CD14-positive monocyte (primary cell): ENCODE measurements around the gene ZNF697. TPM values are rescaled to one million over a fixed set of nuclear protein-coding genes. Genes with fewer than 3 reads are reported as not detected.

Source experiments
- DNase-seq, 3 donors: peaks; one replicate each; pipeline ENCODE4 v3.0.0-alpha.2; 2011 to 2022
- H2AFZ ChIP-seq: 2 replicates; pipeline ENCODE4 v1.6.0; 2012; ENCODE audit warnings: mild to moderate bottlenecking, low read depth, low read length, inconsistent platforms; ENCODE audit not compliant: insufficient read depth, poor library complexity, severe bottlenecking
- H3K27ac ChIP-seq, 2 donors: 1 replicate in 1 of 2; 2 replicates in 1 of 2; pipeline ENCODE4 v1.5.1; 2012 to 2013; ENCODE audit warnings: low read length in 2 of 2, control low read depth in 1 of 2, inconsistent platforms in 1 of 2, low read depth in 1 of 2, mild to moderate bottlenecking in 1 of 2
- H3K27me3 ChIP-seq, 2 donors: one replicate each; pipeline versions ENCODE4 v1.6.0 to v1.6.1; 2011 to 2013; ENCODE audit warnings: low read length in 2 of 2; ENCODE audit not compliant: control insufficient read depth in 2 of 2, insufficient read depth in 2 of 2
- H3K36me3 ChIP-seq, 2 donors: replicated peaks in 1 of 2; 1 replicate in 1 of 2; 2 replicates in 1 of 2; pipeline versions ENCODE4 v1.5.1 to v1.6.1; 2012 to 2013; ENCODE audit warnings: low read length in 2 of 2, control low read depth in 1 of 2, inconsistent platforms in 1 of 2, mild to moderate bottlenecking in 1 of 2; ENCODE audit not compliant: insufficient read depth in 2 of 2, control insufficient read depth in 1 of 2
- H3K4me1 ChIP-seq, 2 donors: 1 replicate in 1 of 2; 2 replicates in 1 of 2; pipeline versions ENCODE4 v1.5.1 to v1.6.1; 2012 to 2013; ENCODE audit warnings: low read length in 2 of 2, control low read depth in 1 of 2, inconsistent platforms in 1 of 2, mild to moderate bottlenecking in 1 of 2, moderate library complexity in 1 of 2; ENCODE audit not compliant: insufficient read depth in 2 of 2, control insufficient read depth in 1 of 2
- H3K4me2 ChIP-seq: replicated peaks from 2 replicates; pipeline ENCODE3; 2012; ENCODE audit warnings: low read length, moderate library complexity, mild to moderate bottlenecking; ENCODE audit not compliant: poor library complexity, severe bottlenecking; ENCODE audit errors: extremely low read depth
- H3K4me3 ChIP-seq, 3 experiments: fragments of 200-600 bp in 1 of 3; sonication (generic) in 1 of 3; replicated peaks in 1 of 3; 1 replicate in 2 of 3; 2 replicates in 1 of 3; pipeline ENCODE4 v1.5.1; 2011 to 2013; ENCODE audit warnings: low read length in 3 of 3, mild to moderate bottlenecking in 3 of 3, control low read depth in 2 of 3, low read depth in 2 of 3, inconsistent platforms in 1 of 3, moderate library complexity in 1 of 3
- H3K79me2 ChIP-seq: 2 replicates; pipeline ENCODE4 v1.6.0; 2012; ENCODE audit warnings: mild to moderate bottlenecking, control low read depth, inconsistent platforms, low read length, moderate library complexity; ENCODE audit not compliant: insufficient read depth
- H3K9ac ChIP-seq: 2 replicates; pipeline ENCODE4 v1.6.0; 2017; ENCODE audit warnings: low read length, mild to moderate bottlenecking; ENCODE audit not compliant: insufficient read depth, poor library complexity, severe bottlenecking
- H3K9me3 ChIP-seq, 2 donors: replicated peaks in 1 of 2; 1 replicate in 1 of 2; 2 replicates in 1 of 2; pipeline versions ENCODE4 v1.5.1 to v1.6.1; 2012 to 2013; ENCODE audit warnings: low read length in 2 of 2, control low read depth in 1 of 2; ENCODE audit not compliant: control insufficient read depth in 1 of 2, insufficient read depth in 1 of 2
- H4K20me1 ChIP-seq: 2 replicates; pipeline ENCODE4 v1.6.0; 2012; ENCODE audit warnings: mild to moderate bottlenecking, low read length, control low read depth, moderate library complexity; ENCODE audit not compliant: insufficient read depth
- H3K27ac Mint-ChIP-seq, 7 donors: one replicate each; pipeline ENCODE4 v1.8.0; 2020; ENCODE audit warnings: mild to moderate bottlenecking in 7 of 7, mixed read lengths in 7 of 7, moderate library complexity in 6 of 7, inconsistent platforms in 2 of 7
- H3K27me3 Mint-ChIP-seq, 3 donors: one replicate each; pipeline ENCODE4 v1.8.0; 2021 to 2022; ENCODE audit warnings: low read depth in 3 of 3, mild to moderate bottlenecking in 3 of 3, mixed read lengths in 3 of 3, moderate library complexity in 3 of 3, inconsistent platforms in 1 of 3
- H3K36me3 Mint-ChIP-seq, 2 donors: one replicate each; pipeline ENCODE4 v1.8.0; 2020; ENCODE audit warnings: mixed read lengths in 2 of 2, inconsistent platforms in 1 of 2, mild to moderate bottlenecking in 1 of 2
- H3K4me1 Mint-ChIP-seq: one replicate; pipeline ENCODE4 v1.8.0; 2020; ENCODE audit warnings: mild to moderate bottlenecking, mixed read lengths
- H3K4me3 Mint-ChIP-seq, 2 donors: one replicate each; pipeline ENCODE4 v1.8.0; 2020; ENCODE audit warnings: mild to moderate bottlenecking in 2 of 2, mixed read lengths in 2 of 2, moderate library complexity in 1 of 2
- H3K9me3 Mint-ChIP-seq, 7 donors: one replicate each; pipeline ENCODE4 v1.8.0; 2020 to 2022; ENCODE audit warnings: mixed read lengths in 7 of 7, mild to moderate bottlenecking in 6 of 7, moderate library complexity in 6 of 7, inconsistent platforms in 2 of 7
- WGBS: methylation state at CpG from one replicate; pipeline ENCODE4 v1.1.5; 2013; ENCODE audit warnings: missing lambda C conversion rate; ENCODE audit not compliant: insufficient coverage; 5-methylcytosine and 5-hydroxymethylcytosine counted together
- intact Hi-C, 2 donors: fragments of 100-400 bp; cut with micrococcal nuclease; formaldehyde crosslinking; loops; one replicate each; pipeline versions ENCODE4 v1.15.0 to v1.15.1; 2023
- polyA plus RNA-seq, 3 donors: library from polyadenylated mRNA; depleted of rRNA in 1 of 3; unstranded in 2 of 3; stranded (reverse) in 1 of 3; fragments of 300-500 nt in 2 of 3; fragments of >200 nt in 1 of 3; fragmentation: Illumina TruSeq in 2 of 3; gene quantifications; 1 replicate in 2 of 3; 2 replicates in 1 of 3; pipeline ENCODE4 v1.2.3, GENCODE V29; 2012 to 2021
- TF ChIP-seq, protein P1 (sequence below): fragments of 200-600 bp; IDR thresholded peaks from one replicate; pipeline ENCODE4 v1.8.0; 2022; ENCODE audit warnings: antibody characterized with exemption, mild to moderate bottlenecking

The ZNF697 gene
- polyA plus RNA-seq, 3 donors: 0.37 to 3.1 (median 0.49) TPM

DNA sequence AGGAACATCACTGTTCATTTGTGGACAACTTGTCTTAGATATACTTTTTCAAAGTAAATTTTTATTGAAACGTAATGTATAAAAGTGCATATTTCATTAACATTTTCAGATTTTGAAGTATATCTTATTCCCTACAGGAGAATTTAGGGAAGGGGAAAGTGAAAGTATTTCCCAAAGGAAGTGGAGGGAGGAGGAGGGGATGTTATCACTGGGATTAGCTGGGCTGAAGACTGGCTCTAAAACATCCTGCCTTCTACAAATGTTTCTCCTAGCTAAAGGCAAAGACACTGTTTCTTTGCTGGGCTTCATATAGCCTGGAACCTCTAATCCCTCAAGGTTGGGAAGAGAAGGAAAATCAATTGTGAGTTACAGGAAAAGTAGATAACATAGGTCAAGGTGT lies 7.1 kb upstream of the ZNF697 start:
- intact Hi-C loops: no loop called here
- no CpG with 5 or more reads among the region's 1 CpG for WGBS
- Histone ChIP-seq H3K79me2 (no peaks in the 10 kb centered on the region), H3K27me3 (peaks cover 37 to 46% of the 10 kb centered on the region in 2 donors), H3K4me1 (no peaks in the 10 kb centered on the region), H3K9ac (no peak overlapping the region), H4K20me1 (no peaks in the 10 kb centered on the region), H3K27ac (no peak overlapping the region), H3K9me3 (no peaks in the 10 kb centered on the region), H3K4me3 (no peak overlapping the region), H2AFZ (no peak overlapping the region), H3K4me2 (no peak overlapping the region), H3K36me3 (no peaks in the 10 kb centered on the region)
- no peak for DNase-seq
- no peak overlapping the region for H3K27ac Mint-ChIP-seq
- no peaks in the 10 kb centered on the region for H3K4me1 Mint-ChIP-seq
- no peaks in the 10 kb centered on the region for H3K9me3 Mint-ChIP-seq
- H3K36me3 Mint-ChIP-seq: no peaks in the 10 kb centered on the region
- H3K4me3 Mint-ChIP-seq: no peak overlapping the region
- peaks cover 20 to 44% (median 20%) of the 10 kb centered on the region in 3 donors for H3K27me3 Mint-ChIP-seq
- TF ChIP-seq, protein P1, sequence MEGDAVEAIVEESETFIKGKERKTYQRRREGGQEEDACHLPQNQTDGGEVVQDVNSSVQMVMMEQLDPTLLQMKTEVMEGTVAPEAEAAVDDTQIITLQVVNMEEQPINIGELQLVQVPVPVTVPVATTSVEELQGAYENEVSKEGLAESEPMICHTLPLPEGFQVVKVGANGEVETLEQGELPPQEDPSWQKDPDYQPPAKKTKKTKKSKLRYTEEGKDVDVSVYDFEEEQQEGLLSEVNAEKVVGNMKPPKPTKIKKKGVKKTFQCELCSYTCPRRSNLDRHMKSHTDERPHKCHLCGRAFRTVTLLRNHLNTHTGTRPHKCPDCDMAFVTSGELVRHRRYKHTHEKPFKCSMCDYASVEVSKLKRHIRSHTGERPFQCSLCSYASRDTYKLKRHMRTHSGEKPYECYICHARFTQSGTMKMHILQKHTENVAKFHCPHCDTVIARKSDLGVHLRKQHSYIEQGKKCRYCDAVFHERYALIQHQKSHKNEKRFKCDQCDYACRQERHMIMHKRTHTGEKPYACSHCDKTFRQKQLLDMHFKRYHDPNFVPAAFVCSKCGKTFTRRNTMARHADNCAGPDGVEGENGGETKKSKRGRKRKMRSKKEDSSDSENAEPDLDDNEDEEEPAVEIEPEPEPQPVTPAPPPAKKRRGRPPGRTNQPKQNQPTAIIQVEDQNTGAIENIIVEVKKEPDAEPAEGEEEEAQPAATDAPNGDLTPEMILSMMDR: no peak

DNA sequence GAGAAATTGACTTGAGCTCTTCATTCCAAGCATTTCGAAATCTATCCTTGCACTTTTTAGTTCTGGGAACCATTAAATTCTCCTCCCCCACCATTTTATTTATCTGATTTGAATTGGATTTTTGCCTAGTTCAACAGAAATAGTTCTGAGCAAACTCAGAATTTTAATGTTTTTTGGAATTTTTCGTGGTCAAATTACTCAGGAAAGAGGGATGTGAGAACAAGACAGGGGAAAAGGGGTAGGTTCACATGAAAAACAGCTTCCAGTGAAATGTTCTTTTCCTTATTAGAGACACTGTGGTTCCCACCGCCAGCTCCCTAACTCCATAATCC lies 5.7 kb upstream of the ZNF697 start:
- no peak overlapping the region for H3K27ac ChIP-seq
- TF ChIP-seq, protein P1: no peak
- H3K27me3 ChIP-seq: peaks cover 44 to 59% of the 10 kb centered on the region in 2 donors
- H2AFZ ChIP-seq: no peak overlapping the region
- H3K4me2 ChIP-seq: no peak overlapping the region
- H3K27ac Mint-ChIP-seq: no peak overlapping the region
- H4K20me1 ChIP-seq: no peaks in the 10 kb centered on the region
- no CpG with 5 or more reads among the region's 3 CpGs for WGBS
- peaks cover 0 to 3% of the 10 kb centered on the region in 2 donors for H3K36me3 Mint-ChIP-seq
- no peaks in the 10 kb centered on the region for H3K36me3 ChIP-seq
- H3K4me1 ChIP-seq: peaks cover 0 to 1% of the 10 kb centered on the region in 2 donors
- H3K4me3 ChIP-seq: no peak overlapping the region
- no peaks in the 10 kb centered on the region for H3K9me3 ChIP-seq
- no peak for DNase-seq
- H3K4me1 Mint-ChIP-seq: peaks cover 2% of the 10 kb centered on the region
- H3K4me3 Mint-ChIP-seq: no peak overlapping the region
- H3K79me2 ChIP-seq: no peaks in the 10 kb centered on the region
- intact Hi-C loops: no loop called here
- peaks cover 31 to 52% (median 33%) of the 10 kb centered on the region in 3 donors for H3K27me3 Mint-ChIP-seq
- peaks cover 0 to 3% (median 0%) of the 10 kb centered on the region in 7 donors for H3K9me3 Mint-ChIP-seq
- no peak overlapping the region for H3K9ac ChIP-seq
